ENCODE results near the gene NEK10.

DNA sequence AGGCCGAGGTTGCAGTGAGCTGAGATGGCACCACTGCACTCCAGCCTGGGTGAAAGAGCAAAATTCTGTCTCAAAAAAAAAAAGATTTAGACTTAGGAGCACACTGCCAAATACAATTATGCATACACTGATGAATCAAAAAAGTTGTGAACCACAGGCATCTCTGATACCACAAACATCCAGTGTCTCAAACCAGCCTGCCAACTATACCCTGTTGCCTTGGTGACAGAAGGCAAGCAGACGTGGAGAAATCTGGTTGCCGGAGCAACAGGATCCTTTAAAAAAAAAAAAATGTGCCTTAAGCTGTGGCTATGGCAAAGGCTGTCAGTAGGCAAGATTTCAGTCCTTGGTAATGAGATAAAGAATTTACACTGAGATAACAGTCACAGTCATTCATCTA is 202.3 kb downstream of the NEK10 start:
- TF ChIP-seq, protein P1, sequence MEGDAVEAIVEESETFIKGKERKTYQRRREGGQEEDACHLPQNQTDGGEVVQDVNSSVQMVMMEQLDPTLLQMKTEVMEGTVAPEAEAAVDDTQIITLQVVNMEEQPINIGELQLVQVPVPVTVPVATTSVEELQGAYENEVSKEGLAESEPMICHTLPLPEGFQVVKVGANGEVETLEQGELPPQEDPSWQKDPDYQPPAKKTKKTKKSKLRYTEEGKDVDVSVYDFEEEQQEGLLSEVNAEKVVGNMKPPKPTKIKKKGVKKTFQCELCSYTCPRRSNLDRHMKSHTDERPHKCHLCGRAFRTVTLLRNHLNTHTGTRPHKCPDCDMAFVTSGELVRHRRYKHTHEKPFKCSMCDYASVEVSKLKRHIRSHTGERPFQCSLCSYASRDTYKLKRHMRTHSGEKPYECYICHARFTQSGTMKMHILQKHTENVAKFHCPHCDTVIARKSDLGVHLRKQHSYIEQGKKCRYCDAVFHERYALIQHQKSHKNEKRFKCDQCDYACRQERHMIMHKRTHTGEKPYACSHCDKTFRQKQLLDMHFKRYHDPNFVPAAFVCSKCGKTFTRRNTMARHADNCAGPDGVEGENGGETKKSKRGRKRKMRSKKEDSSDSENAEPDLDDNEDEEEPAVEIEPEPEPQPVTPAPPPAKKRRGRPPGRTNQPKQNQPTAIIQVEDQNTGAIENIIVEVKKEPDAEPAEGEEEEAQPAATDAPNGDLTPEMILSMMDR (conservative IDR thresholded peaks at IDR 0.05) = no peak
- no peak for TF ChIP-seq ZFX (IDR thresholded peaks at IDR 0.05)

All from C4-2B (cell line).